A549 (cell line): ENCODE data around the gene TCF25.
"Not testable (repeated sequence)": the region's sequence is repeated elsewhere in the genome, so short reads cannot be mapped to it uniquely, and the experiment has no call there.

Source experiments
- CBX8 ChIP-seq: fragments of 200-600 bp; sonication (generic); IDR thresholded peaks from 2 replicates; pipeline ENCODE4 v1.6.1; 2016
- CTCF ChIP-seq: fragments of >200 bp; sonication (Bioruptor Twin); formaldehyde crosslinking; IDR thresholded peaks from 3 replicates; pipeline ENCODE4 v1.5.1; 2016
- HDAC2 ChIP-seq: fragments of 200-600 bp; sonication (generic); IDR thresholded peaks from 2 replicates; pipeline ENCODE4 v1.6.1; 2016
- HOXA7 ChIP-seq: fragments of 250-450 bp; sonication (Bioruptor Pico); IDR thresholded peaks from 2 replicates; pipeline ENCODE4 v1.5.0; 2020; ENCODE audit warnings: mild to moderate bottlenecking, moderate library complexity
- JUNB ChIP-seq: fragments of >200 bp; sonication (Bioruptor Twin); formaldehyde crosslinking; IDR thresholded peaks from 2 replicates; pipeline ENCODE4 v1.6.1; 2016
- MAZ ChIP-seq: fragments of 150-350 bp; IDR thresholded peaks from 2 replicates; pipeline ENCODE4 v1.6.1; 2014; ENCODE audit warnings: antibody characterized with exemption, low read depth, low read length, borderline replicate concordance
- POLR2A ChIP-seq: IDR thresholded peaks from 2 replicates; pipeline ENCODE4 v1.6.1; 2012; ENCODE audit warnings: mild to moderate bottlenecking, low read length
- RCOR1 ChIP-seq: fragments of 150-350 bp; IDR thresholded peaks from 2 replicates; pipeline ENCODE4 v1.6.1; 2014; ENCODE audit warnings: antibody characterized with exemption, low read length, low read depth
- RFX5 ChIP-seq: fragments of 450-650 bp; IDR thresholded peaks from 2 replicates; pipeline ENCODE4 v1.7.1; 2014; ENCODE audit warnings: antibody characterized with exemption, mild to moderate bottlenecking, moderate library complexity
- RNF2 ChIP-seq: fragments of 200-600 bp; sonication (generic); IDR thresholded peaks from 2 replicates; pipeline ENCODE4 v1.6.1; 2016; ENCODE audit warnings: low read depth, mild to moderate bottlenecking, antibody characterized with exemption, moderate library complexity, borderline replicate concordance
- SMC3 ChIP-seq: fragments of >200 bp; sonication (Bioruptor Twin); formaldehyde crosslinking; IDR thresholded peaks from 3 replicates; pipeline ENCODE4 v1.6.1; 2018; ENCODE audit warnings: inconsistent platforms

DNA sequence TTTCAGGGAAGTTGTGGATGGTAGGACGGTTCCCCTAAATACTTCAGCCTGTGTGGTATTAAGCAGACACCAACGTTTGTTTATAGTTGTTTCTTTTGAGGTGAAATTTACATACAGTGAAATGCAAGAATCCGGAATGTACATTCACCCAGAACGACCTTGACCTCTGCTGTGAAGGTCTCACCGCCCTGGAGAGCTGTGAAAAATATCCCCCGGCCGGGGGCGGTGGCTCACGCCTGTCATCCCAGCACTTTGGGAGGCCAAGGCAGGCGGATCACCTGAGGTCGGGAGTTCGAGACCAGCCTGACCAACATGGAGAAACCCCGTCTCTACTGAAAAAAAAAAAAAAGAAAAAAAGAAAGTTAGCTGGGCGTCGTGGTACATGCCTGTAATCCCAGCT lies 36.9 kb upstream of the TCF25 start:
- TF ChIP-seq POLR2A; CTCF; RNF2; HDAC2; JUNB; HOXA7 (CRISPR knock-in tag); RFX5; SMC3; CBX8; RCOR1; MAZ: not testable (repeated sequence)
